NCI-H1694 (cell line): ENCODE data around the gene COPRS.
A peak's percentile ranks its signal among the peaks of the same experiment; 100 is the strongest.

Source experiments
- DNase-seq: peaks from one replicate; lab custom pipeline; 2025; lab: John Stamatoyannopoulos, UW

COPRS gene

GRCh38 chr17:31858642-31859486 is at the start of gene COPRS:
Gene COPRS, minus strand, starts transcription at chr17:31859244. Its CDS starts 45 bp downstream, at chr17:31859199.
- peak; percentile 14 for DNase-seq

- DNase-seq, result no peak
These were observed 49.3 kb upstream of the COPRS start for GRCh38 chr17:31908386-31908785.

- peak; percentile 13 for DNase-seq
These were observed 48.4 kb upstream of the COPRS start for GRCh38 chr17:31907342-31907962.

GRCh38 chr17:31903401-31903800 is 44.4 kb upstream of the COPRS start:
- DNase-seq, result no peak

- no peak for DNase-seq
These were observed 43.6 kb upstream of the COPRS start for GRCh38 chr17:31902693-31903092.

- DNase-seq, result no peak
These were observed 41.8 kb upstream of the COPRS start for GRCh38 chr17:31900877-31901276.

- DNase-seq, result no peak
These were observed 29.1 kb upstream of the COPRS start for GRCh38 chr17:31888124-31888523.

- DNase-seq, result no peak
These were observed 23.5 kb upstream of the COPRS start for GRCh38 chr17:31882571-31882970.

GRCh38 chr17:31880311-31880710 is 21.3 kb upstream of the COPRS start:
- DNase-seq, result no peak

- DNase-seq, result no peak
These were observed 19.6 kb upstream of the COPRS start for GRCh38 chr17:31878703-31879073.

- DNase-seq, result no peak
These were observed 19.1 kb upstream of the COPRS start for GRCh38 chr17:31877911-31878702.

GRCh38 chr17:31877341-31877740 is 18.3 kb upstream of the COPRS start:
- no peak for DNase-seq

GRCh38 chr17:31875081-31875480 is 16.0 kb upstream of the COPRS start:
- no peak for DNase-seq

- no peak for DNase-seq
These were observed 10.9 kb upstream of the COPRS start for GRCh38 chr17:31869797-31870568.

GRCh38 chr17:31869031-31869430 is 10.0 kb upstream of the COPRS start:
- DNase-seq, result no peak

- DNase-seq, result no peak
These were observed 504 bp upstream of the COPRS start for GRCh38 chr17:31859487-31860008.

GRCh38 chr17:31857920-31858641 is 963 bp downstream of the COPRS start:
- DNase-seq, result no peak

GRCh38 chr17:31856750-31857149 is 2.3 kb downstream of the COPRS start:
- DNase-seq, result no peak

GRCh38 chr17:31854672-31855071 is 4.4 kb downstream of the COPRS start:
- no peak for DNase-seq

- no peak for DNase-seq
These were observed 5.1 kb downstream of the COPRS start for GRCh38 chr17:31853911-31854470.

- DNase-seq, result no peak
These were observed 13.8 kb downstream of the COPRS start for GRCh38 chr17:31845291-31845690.
